ENCODE measurements around the gene DFFB.

The DFFB gene

GRCh38 chr1:3834701-3835100, 22.6 kb upstream of the DFFB start:
- no peak for DNase-seq

- DNase-seq: no peak
Observed at GRCh38 chr1:3836421-3836820, 20.9 kb upstream of the DFFB start.

- DNase-seq: no peak
Observed at GRCh38 chr1:3837200-3837599, 20.1 kb upstream of the DFFB start.

- DNase-seq: no peak
Observed at GRCh38 chr1:3837685-3838084, 19.6 kb upstream of the DFFB start.

- no peak for DNase-seq
Observed at GRCh38 chr1:3838788-3839187, 18.5 kb upstream of the DFFB start.

- no peak for DNase-seq
Observed at GRCh38 chr1:3841491-3841890, 15.8 kb upstream of the DFFB start.

- DNase-seq: no peak
Observed at GRCh38 chr1:3842912-3843311, 14.4 kb upstream of the DFFB start.

- DNase-seq: no peak
Observed at GRCh38 chr1:3846541-3846940, 10.7 kb upstream of the DFFB start.

- DNase-seq: no peak
Observed at GRCh38 chr1:3847081-3847480, 10.2 kb upstream of the DFFB start.

GRCh38 chr1:3850857-3851256, 6.4 kb upstream of the DFFB start:
- DNase-seq: no peak

GRCh38 chr1:3851292-3851691, 6.0 kb upstream of the DFFB start:
- DNase-seq: no peak

GRCh38 chr1:3852091-3852490, 5.2 kb upstream of the DFFB start:
- no peak for DNase-seq

- DNase-seq: no peak
Observed at GRCh38 chr1:3852711-3853485, 4.4 kb upstream of the DFFB start.

GRCh38 chr1:3857791-3858129, 484 bp downstream of the DFFB start:
- no peak for DNase-seq

GRCh38 chr1:3858231-3858981, 1.1 kb downstream of the DFFB start:
- no peak for DNase-seq

GRCh38 chr1:3863231-3863935, 6.1 kb downstream of the DFFB start:
- no peak for DNase-seq

GRCh38 chr1:3864884-3865283, 7.6 kb downstream of the DFFB start:
- DNase-seq: no peak

- no peak for DNase-seq
Observed at GRCh38 chr1:3865606-3866160, 8.4 kb downstream of the DFFB start.

GRCh38 chr1:3868464-3869006, 11.3 kb downstream of the DFFB start:
- DNase-seq: no peak

- DNase-seq: no peak
Observed at GRCh38 chr1:3869751-3870301, 12.6 kb downstream of the DFFB start.

- no peak for DNase-seq
Observed at GRCh38 chr1:3871451-3871805, 14.2 kb downstream of the DFFB start.

- no peak for DNase-seq
Observed at GRCh38 chr1:3872546-3872945, 15.3 kb downstream of the DFFB start.

- DNase-seq: no peak
Observed at GRCh38 chr1:3874736-3875135, 17.5 kb downstream of the DFFB start.

All from GDM1 (cell line).